Activated CD8-positive, alpha-beta memory T cell treated with anti-CD3 and anti-CD28 coated beads for 24 hours (primary cell): Measurements from ENCODE around the gene NCOA7.
A peak's percentile ranks its signal among the peaks of the same experiment; 100 is the strongest.
"Not testable (repeated sequence)": the region's sequence is repeated elsewhere in the genome, so short reads cannot be mapped to it uniquely, and the experiment has no call there.

Source experiments
- DNase-seq: peaks from one replicate; pipeline ENCODE4 v3.0.0-alpha.2; 2020

NCOA7 gene

GRCh38 chr6:125953502-125953875, 162.7 kb downstream of the NCOA7 start:
- no peak for DNase-seq

GRCh38 chr6:125954735-125955339, 164.1 kb downstream of the NCOA7 start:
- no peak for DNase-seq

GRCh38 chr6:125955973-125956372, 165.2 kb downstream of the NCOA7 start:
- DNase-seq, result no peak

GRCh38 chr6:125956506-125957390, 166.0 kb downstream of the NCOA7 start, which contains the start of gene HINT3:
Gene HINT3 (plus strand): TSS chr6:125956770. CDS start chr6:125956978, 208 bp downstream.
- DNase-seq, result peak; percentile 99

- no peak for DNase-seq
These were observed 166.6 kb downstream of the NCOA7 start for GRCh38 chr6:125957391-125957693.

- no peak for DNase-seq
These were observed 167.1 kb downstream of the NCOA7 start for GRCh38 chr6:125957845-125958244.

GRCh38 chr6:125959041-125959440, 168.3 kb downstream of the NCOA7 start:
- no peak for DNase-seq

- no peak for DNase-seq
These were observed 170.4 kb downstream of the NCOA7 start for GRCh38 chr6:125961117-125961516.

- no peak for DNase-seq
These were observed 172.2 kb downstream of the NCOA7 start for GRCh38 chr6:125962900-125963497.

GRCh38 chr6:125963817-125964216, 173.1 kb downstream of the NCOA7 start:
- no peak for DNase-seq

- DNase-seq, result no peak
These were observed 175.8 kb downstream of the NCOA7 start for GRCh38 chr6:125966569-125966968.

- DNase-seq, result no peak
These were observed 177.7 kb downstream of the NCOA7 start for GRCh38 chr6:125968493-125968892.

GRCh38 chr6:125970760-125971159, 180.0 kb downstream of the NCOA7 start:
- DNase-seq, result no peak

- DNase-seq, result not testable (repeated sequence)
These were observed 181.7 kb downstream of the NCOA7 start for GRCh38 chr6:125972478-125972877.

- DNase-seq, result no peak
These were observed 183.6 kb downstream of the NCOA7 start for GRCh38 chr6:125974214-125974866.

- DNase-seq, result no peak
These were observed 188.3 kb downstream of the NCOA7 start for GRCh38 chr6:125979101-125979500.
